Smooth muscle cell of the brain vasculature (primary cell): ENCODE measurements around the gene MCM10.
"Not testable (repeated sequence)": the region's sequence is repeated elsewhere in the genome, so short reads cannot be mapped to it uniquely, and the experiment has no call there.

Source experiments
- DNase-seq: peaks from one replicate; pipeline ENCODE4 v3.0.0-alpha.2; 2012; ENCODE audit warnings: low read depth, low spot score

The MCM10 gene

DNA sequence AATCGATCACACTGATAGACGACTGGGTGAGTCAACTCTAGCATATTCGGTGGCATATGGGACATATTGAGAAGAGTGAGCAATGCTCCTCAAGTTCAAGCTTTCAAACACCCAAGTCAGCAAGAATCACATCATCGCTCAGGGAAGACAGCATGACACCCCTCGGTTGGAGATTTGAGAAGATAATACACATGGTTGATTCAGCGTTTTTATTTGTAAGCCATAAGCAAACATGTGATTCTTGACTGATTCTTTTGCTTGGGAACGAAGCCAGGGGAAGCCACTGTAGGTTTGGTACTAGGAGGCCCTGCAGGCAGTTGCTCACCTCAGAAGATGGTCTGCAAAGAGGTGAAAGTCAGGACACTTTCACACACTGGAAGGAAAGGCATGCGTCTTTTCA lies 60.2 kb downstream of the MCM10 start:
- DNase-seq = no peak

DNA sequence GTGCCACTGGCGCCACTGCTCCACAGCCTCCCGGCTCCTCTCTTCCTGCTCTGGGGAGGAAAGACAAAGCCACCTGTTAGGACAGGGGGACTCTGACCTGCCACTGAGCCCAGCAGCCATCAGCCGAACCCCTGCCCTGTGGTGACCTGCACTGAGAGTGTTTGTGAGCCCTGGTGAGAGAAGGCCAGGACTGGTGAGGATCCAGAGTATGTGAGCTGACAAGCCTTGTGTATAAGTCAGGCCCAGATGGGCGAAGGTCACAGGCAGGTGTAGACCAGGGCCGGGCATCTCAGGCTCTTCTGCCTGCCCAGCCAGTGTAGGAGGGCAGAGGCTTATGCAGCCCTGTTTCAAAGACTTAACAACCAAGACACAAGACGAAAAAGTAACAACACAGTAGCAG lies 60.8 kb downstream of the MCM10 start:
- DNase-seq = no peak

DNA sequence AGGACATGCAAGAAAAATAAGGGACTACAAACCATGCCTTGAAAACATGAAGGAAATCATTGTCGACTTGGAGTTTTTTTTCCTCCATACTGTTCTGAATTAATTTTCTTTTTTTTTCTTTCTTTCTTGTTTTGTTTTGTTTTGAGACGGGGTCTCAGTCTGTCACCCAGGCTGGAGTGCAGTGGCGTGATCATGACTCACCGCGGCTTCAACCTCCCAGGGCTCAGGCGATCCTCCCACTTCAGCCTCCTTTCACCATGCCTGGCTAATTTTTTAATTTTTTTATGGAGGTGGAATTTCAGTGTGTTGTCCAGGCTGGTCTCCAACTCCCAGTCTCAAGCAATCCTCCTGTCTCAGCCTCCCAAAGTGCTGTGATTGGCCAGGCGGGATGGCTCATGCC lies 61.2 kb downstream of the MCM10 start:
- no peak for DNase-seq

DNA sequence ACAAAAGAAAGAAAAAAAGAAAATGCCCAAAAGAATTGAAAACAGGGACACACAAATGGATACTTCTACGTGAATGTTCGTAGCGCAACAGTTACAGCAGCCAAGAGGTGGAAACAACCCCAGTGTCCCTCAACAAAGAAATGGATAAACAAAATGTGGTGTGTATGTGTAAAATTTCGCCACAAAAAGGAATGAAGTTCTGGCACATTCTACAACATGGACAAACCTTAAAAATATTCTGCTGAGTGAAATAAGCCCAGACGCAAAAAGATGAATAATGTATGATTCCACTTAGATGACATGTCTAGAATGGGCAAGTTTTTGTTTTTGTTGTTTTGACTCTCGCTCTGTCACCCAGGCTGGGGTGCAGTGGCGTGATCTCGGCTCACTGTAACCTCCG lies 61.9 kb downstream of the MCM10 start:
- DNase-seq = no peak

DNA sequence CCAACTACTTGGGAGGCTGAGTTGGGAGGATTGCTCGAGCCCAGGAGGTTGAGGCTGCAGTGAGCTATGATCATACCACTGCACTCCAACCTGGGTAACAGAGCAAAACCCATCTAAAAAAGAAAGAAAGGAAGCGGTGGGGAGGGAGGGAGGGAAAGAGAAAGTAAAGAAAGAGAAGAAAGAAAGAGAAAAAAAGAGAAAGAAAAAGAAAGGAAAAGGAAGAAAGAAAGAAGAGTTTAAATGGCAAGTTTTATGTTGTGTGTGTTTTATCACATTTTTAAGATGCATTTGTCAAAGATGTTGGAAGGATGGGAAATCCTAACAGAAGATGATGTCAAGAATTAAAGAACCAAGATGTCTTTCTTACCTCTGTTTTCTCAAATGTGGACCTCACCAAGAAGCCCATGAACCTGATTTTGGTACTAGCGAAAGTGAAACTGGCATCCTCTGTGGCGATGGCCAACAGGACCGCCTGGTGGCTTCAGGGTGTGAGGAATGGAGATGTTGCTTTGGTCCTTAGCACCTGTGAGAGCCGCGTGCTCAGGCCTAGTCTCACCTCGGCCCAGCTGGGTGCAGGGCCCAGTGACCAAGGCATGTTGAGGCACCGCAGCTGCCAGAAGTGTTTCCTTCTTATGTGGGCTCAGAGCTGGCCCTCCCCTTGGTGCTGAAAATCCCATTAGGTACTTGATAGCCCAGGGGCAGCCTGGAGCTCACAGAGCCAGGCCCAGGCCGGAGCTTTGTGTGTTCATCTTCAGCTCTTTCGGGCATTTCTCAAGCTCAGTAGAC lies 63.0 kb downstream of the MCM10 start:
- DNase-seq = no peak

DNA sequence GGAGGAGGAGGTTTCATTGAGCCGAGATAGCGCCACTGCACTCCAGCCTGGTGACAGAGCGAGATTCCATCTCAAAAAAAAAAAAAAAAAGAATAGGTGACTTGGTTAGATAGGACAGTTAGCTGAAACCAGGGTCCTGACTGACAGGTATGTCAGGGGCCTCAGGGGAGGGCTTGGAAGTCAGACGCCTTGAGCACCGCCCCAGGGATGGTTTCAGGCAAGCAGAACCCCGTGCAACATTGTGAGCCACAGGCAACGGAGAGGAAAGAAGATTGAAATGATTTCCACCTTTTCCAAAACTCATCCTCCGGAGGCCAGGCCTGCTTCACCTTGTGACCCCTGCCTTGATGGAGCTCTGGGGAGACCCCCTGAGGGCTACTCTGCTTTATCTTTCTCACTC lies 64.2 kb downstream of the MCM10 start:
- no peak for DNase-seq

DNA sequence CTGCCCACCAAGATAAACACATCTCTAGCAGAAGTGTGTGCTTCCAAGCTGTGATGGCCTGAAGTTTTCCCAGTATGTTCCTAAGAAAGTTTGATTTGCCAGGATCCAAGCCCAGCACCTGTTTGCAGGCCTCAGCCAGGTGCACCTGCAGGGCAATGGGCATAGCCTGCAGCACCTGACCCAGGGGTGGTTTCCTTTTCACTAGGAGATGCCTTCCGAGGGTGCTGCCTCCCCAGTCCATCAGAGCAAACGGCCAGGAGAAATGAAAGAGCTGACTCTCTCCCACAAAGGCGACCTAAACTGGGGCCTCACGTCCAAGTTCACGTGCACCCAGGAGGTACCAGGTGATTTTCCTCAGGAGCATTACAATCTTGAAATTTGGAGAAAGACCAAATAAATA lies 65.7 kb downstream of the MCM10 start:
- DNase-seq = no peak

DNA sequence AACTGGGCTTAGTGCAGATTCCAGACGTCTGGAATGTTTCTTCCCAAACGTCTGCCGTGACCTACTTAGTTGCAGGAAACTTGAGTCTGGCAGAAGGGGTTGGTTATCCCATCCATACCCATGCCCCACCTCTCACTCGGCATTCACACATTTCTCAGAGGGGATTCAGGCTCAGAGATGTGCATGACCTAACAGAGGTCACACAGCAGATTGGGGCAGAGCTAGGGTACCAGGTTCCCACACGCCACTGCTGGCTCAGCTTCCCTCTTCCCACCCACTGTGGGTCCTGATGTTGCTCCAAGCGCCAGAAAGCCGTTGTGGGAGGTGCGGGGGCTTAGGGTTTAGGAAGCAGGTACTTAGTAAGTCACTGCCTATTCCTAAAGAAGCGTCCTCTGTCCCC lies 69.8 kb downstream of the MCM10 start:
- no peak for DNase-seq

DNA sequence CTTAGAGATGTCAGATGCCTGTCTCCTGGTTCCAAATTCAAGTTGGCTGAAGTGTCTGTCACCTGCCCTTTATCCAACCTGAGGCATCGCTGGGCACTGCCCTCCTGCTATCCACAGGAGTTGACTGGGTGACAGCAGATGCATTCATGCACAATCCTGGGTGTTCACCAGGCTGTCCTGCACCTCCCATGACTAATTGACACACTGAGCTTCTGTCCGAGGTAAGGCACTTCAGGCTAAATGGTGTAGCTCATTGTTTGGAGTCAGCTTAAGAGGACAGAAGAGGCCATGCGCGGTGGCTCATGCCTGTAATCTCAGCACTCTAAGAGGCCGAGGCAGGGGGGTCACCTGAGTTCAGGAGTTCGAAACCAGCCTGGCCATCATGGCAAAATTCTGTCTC lies 70.5 kb downstream of the MCM10 start:
- no peak for DNase-seq

DNA sequence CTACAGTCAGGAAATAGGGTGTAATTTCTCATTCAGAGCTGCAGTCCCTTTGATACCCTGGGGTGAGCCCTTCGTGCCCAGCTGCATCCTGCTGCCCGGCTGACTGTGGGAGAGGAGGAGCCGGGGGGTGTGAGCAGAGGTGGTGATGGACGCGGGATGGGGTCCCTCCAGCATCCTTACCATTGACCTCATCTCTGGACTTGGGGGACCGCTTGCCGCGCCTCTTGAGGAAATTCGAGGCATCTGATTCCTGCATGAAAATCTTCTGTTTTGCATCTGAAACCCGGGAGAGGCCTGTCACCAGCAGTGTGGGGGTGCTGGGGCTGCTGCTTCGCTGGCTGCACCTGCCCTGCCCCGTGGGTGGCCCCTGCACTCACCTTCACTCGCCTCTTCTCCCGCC lies 72.0 kb downstream of the MCM10 start:
- no peak for DNase-seq

DNA sequence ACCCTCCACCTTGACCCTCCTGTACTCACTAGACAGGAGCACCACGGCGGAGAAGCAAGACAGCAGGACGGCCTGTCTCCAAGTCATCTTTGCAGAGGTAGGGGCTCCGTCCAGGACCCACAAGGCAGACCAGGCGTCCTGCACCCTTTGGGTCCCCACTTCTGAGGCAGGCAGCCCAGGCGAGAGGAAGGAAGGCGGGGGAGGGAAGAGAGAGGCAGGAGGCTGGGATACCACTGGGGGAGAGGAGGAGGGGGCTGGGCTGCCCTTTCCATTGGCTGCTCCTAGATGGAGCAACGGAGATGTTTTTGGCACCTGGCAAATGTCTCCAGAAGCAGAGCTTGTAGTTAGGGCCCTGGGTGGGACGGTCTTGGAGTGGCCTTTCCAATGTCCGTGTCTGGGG lies 72.8 kb downstream of the MCM10 start, which contains the start of gene UCMA:
TSS of gene UCMA (minus strand) at position 203 of the 400 bp plus-strand sequence. CDS start at position 87, 116 bp downstream.
- DNase-seq = no peak

DNA sequence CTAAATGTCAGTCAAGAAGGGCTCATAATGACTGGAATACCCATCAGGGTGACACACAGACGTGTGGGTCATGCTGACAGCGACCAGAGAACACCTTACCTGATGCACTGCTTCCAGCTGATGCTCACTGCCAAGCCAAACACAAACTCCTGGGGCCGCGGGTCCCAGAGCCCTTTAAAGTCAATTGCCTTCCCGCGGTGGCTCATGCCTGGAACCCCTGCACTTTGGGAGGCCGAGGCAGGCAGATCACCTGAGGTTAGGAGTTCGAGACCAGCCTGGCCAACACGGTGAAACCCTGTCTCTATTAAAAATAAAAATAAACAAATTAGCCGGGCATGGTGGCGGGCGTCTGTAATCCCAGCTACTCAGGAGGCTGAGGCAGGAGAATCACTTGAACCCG lies 73.4 kb downstream of the MCM10 start:
- not testable (repeated sequence) for DNase-seq

DNA sequence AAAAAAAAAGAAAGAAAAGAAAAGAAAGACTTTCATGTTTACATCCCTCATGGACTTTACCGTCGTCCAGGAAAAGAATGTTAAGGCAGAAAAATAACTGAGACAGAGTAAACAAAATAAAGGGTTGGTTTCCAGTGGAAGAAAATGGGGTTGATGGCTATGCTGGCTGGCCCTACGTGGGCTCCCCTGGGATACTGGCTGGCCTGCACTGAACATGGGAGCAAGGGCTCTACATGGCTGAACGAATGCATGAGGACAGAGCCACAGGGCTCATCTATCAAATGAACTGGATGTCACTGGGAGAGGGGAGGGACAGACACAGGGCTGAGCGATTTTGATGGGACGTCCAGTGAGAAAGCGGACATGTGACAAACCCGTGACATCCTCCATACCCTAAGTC lies 75.3 kb downstream of the MCM10 start:
- no peak for DNase-seq

DNA sequence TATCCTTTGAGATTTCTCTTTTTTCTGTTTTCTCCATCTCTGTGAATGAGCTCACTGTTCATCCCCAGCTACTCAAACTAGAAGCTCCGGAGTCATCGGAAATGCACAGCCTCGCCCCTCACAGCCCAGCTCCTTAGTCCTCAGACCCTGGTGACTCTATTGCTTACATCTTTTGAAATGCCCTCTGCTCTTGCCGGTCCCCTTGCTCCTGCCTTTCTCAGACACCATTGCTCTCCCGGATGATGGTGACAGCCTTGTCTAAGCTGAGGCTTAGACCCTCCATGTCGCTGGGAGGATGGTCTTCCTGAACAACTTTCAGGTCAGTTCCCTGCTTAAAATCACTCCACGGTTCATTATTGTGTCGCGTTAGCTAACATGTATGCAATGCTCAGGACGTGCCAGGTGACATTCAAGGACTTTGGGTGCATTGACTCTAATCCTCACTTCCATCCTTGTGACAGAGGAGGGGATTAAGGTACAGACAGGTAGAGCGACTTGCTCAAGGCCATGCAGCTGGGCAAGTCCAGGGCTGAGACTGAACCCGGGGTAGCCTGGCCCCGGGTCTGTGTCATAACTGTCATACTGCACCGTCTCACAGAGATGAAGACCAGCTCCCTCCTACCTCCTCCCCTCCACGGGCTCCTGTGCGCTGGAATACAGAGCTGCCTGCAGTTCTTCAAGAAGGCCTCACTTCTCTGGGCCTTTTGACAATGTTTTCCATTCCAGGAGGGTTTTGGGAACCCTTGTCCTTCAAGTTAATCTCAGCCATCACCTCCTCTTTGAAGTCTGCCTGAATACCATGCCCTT lies 77.1 kb downstream of the MCM10 start:
- no peak for DNase-seq

DNA sequence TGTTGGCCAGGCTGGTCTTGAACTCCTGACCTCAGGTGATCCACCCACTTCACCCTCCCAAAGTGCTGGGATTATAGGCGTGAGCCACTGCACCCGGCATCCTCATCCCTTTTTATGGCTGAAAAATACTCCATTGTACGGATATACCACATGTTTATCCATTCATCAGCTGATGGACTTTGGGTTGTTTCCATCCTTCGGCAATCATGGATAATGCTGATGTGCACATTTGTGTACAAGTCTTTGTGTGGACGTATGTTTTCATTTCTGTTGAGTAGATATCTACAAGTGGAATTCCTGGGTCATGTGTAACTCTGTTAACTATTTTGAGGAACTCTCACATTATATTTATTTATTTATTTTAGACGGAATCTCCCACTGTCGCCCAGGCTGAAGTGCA lies 78.6 kb downstream of the MCM10 start:
- no peak for DNase-seq

DNA sequence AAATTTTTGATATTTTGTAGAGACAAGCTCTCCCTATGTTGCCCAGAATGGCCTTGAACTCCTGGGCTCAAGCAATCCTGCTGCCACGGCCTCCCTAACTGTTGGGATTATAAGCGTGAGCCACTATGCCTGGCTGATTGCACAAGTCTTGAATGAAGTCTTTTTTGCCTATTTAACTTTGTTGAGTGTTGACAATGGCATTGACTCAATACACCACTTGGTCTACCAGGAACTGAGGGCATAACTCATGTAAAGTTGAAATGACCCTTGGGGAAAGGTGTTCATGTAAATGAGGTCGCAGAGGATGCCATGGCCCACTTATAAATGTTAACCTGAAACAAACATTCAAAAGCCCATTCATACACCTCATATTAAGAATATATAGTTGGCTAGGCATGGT lies 80.3 kb downstream of the MCM10 start:
- DNase-seq = no peak

DNA sequence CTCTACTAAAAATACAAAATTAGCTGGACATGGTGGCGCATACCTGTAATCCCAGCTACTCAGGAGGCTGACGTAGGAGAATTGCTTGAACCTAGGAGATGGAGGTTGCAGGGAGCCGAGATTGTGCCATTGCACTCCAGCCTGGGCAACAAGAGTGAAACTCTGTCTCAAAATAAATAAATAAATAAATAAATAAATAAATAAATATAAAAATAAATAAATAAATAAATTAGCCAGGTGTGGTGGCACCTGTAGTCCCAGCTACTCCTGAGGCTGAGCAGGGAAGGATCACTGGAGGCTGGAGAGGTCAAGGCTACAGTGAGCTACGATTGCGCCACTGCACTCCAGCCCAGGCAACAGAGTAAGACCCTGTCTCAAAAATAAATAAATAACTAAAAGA lies 80.9 kb downstream of the MCM10 start:
- DNase-seq = not testable (repeated sequence)

DNA sequence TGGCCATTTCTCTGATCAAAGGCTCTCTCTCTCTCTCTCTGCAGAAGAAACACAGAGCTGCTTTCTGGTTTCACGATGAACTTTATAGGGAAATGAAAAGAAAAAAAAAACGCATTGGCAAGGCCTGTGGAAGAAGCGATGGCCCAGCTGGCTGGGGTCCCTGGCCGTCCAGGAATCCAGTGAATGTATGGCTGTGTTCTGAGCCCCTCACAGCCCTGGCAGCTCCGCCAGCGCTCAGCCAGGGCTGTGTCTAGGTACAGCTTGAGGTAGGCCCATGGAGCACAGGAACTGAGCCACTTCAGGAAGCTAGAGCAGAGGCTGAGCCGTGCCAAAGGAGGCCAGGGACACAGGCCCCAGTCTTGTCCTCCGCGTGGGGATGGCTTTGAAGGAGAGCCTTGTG lies 85.9 kb downstream of the MCM10 start:
- no peak for DNase-seq

DNA sequence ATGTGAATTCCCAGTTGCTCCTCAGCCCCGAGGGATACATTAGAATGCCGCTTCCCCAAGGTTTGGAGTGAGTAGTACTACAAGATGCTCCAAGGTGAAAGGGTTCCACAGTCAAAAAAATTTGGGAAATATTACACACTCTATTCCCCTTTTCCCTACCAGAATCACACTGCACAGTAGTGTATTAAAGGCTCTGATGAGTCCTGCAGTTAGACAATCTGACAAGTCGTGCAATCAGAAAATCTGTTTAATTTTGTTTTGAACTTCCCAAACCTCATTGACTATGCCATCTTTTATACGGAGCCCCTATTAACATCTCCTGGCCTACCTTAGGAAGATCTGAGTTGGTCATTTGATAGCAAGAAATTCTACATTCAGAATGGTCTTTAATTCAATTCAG lies 86.4 kb downstream of the MCM10 start:
- no peak for DNase-seq

DNA sequence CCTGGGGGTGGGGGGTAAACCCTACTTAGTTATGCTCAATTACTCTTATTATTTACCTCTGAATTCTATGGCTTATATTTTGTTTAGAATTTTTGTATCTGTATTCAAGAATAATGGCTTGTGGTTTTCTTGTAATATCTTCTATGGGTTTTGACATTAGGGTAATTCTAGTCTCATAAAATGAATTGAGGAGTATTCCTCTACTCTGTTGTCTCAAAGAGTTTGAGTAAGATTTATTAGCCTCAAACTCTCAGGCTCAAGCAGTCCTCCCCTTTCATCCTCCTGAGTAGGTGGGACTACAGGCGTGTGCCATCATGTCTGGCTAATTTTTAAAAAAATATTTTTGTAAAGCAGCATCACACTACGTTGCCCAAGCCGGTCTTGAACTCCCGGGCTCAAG lies 92.4 kb downstream of the MCM10 start:
- DNase-seq = no peak

DNA sequence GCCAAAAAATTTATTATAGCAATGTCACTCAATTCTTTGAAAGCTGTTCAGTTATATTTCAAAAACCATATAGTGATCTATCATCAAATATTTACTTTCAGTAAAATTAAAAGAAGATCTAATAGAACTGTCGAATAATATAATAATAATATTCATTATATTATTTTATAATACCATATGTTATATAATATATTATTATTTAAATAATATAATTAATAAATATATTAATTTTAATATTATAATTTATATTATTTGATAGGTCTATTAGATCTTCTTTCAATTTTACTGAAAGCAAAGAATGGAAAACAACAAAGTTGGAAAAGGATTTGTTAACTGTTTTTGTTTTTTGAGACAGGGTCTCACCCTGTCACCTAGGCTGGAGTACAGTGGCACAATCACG lies 95.3 kb downstream of the MCM10 start:
- no peak for DNase-seq

DNA sequence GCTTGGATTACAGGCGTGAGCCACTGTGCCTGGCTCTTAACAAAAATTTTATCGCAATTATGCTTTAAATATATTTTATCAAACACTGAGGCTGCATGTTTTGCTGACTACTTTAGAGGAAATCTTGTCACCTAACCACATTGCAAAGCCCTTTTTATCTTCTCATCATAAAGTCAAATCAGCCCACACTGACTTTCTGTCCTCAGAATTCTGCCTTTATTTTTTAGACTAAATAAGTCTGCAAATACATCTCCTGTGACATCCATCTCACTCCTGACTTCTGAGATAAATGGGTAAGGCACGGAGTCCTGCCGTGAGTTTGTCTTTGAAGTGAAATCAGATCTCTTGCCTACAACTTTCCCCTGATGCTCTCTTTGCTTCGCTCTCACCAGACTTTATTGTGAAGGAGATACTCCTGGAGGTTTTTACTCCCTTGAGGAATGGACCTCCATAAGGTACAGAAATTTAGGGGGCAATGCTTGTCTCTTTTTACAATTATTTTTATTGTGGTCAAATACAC lies 96.3 kb downstream of the MCM10 start:
- DNase-seq = no peak
